ENCODE measurements around the gene FAM200B. TPM values are rescaled to one million over a fixed set of nuclear protein-coding genes. Genes with fewer than 3 reads are reported as not detected.

Gene FAM200B
- total and polyA plus RNA-seq, 2 donors from 2014 or later: 44.0 to 115 TPM

DNA sequence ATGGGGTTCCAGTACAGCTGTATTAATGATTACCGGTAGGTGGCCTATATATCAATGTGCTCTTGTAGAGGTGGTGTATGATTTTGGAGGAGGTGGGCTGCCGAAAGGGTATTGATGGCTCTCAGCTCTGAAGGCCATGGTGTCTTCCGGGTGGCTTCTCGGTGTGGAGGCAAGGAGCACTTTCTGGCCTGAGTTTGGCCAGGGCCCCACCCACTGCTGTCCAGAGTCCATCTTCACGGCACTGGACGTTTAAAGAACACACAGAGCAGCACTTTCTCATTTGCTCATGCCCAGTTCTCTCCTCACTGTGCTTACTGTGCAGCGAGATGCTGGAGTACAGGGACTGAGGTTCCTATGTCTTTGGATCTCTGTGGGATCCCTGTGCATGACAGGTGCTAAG lies 37.3 kb downstream of the FAM200B start:
- TF ChIP-seq, protein P1, sequence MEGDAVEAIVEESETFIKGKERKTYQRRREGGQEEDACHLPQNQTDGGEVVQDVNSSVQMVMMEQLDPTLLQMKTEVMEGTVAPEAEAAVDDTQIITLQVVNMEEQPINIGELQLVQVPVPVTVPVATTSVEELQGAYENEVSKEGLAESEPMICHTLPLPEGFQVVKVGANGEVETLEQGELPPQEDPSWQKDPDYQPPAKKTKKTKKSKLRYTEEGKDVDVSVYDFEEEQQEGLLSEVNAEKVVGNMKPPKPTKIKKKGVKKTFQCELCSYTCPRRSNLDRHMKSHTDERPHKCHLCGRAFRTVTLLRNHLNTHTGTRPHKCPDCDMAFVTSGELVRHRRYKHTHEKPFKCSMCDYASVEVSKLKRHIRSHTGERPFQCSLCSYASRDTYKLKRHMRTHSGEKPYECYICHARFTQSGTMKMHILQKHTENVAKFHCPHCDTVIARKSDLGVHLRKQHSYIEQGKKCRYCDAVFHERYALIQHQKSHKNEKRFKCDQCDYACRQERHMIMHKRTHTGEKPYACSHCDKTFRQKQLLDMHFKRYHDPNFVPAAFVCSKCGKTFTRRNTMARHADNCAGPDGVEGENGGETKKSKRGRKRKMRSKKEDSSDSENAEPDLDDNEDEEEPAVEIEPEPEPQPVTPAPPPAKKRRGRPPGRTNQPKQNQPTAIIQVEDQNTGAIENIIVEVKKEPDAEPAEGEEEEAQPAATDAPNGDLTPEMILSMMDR (IDR thresholded peaks at IDR 0.05; ENCODE audit: borderline replicate concordance, extremely low read depth, insufficient read depth): no peak
- Histone ChIP-seq H3K36me3 (ENCODE audit: control insufficient read depth in 2 of 3, insufficient read depth in 3 of 3, low read length in 3 of 3) (no peaks in the 10 kb centered on the region), H3K9me3 (ENCODE audit: control insufficient read depth in 2 of 3, insufficient read depth in 1 of 3, low read length in 3 of 3) (no peaks in the 10 kb centered on the region), H3K27me3 (ENCODE audit: control insufficient read depth, insufficient read depth, low read length) (no peaks in the 10 kb centered on the region), H3K4me3 (ENCODE audit: low read length in 3 of 3) (no peak overlapping the region), H3K27ac (ENCODE audit: low read depth in 2 of 2, low read length in 2 of 2) (no peak overlapping the region), H3K9ac (ENCODE audit: low read length in 3 of 3) (no peak overlapping the region), H3K4me1 (ENCODE audit: control insufficient read depth in 2 of 3, insufficient read depth in 2 of 3, low read depth in 1 of 3, low read length in 3 of 3) (peaks cover 0 to 2% (median 0%) of the 10 kb centered on the region in 3 donors)
- FAIRE-seq (no peak), DNase-seq (no peak)
- intact Hi-C loops (cut with DNase I): no loop called here

DNA sequence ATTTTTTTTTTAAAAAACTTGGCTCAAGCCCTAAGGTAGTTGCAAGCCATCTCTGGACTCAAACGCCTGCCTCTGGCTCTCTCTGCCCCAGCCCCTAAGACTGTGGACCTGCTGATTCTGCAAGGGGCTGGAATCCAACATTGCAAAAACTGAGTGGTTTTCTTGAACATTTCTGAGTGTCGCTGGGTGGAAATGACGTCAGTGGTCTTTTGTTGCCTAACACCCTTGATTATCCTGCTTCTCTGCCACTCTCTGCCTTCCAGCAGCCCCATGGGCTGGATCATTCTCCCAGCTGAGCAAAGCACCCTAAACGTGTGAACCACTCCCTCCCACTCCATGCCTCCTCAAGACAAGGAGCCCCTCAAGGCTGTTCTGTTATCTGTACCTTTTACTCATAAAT lies 37.9 kb downstream of the FAM200B start:
- TF ChIP-seq, protein P1 (IDR thresholded peaks at IDR 0.05; ENCODE audit: borderline replicate concordance, extremely low read depth, insufficient read depth): no peak
- DNase-seq: no peak
- Histone ChIP-seq H3K27ac (ENCODE audit: low read depth in 2 of 2, low read length in 2 of 2) (no peak overlapping the region), H3K4me1 (ENCODE audit: control insufficient read depth in 2 of 3, insufficient read depth in 2 of 3, low read depth in 1 of 3, low read length in 3 of 3) (peaks cover 0 to 2% (median 0%) of the 10 kb centered on the region in 3 donors), H3K9ac (ENCODE audit: low read length in 3 of 3) (no peak overlapping the region), H3K4me3 (ENCODE audit: low read length in 3 of 3) (no peak overlapping the region), H3K36me3 (ENCODE audit: control insufficient read depth in 2 of 3, insufficient read depth in 3 of 3, low read length in 3 of 3) (no peaks in the 10 kb centered on the region), H3K27me3 (ENCODE audit: control insufficient read depth, insufficient read depth, low read length) (no peaks in the 10 kb centered on the region), H3K9me3 (ENCODE audit: control insufficient read depth in 2 of 3, insufficient read depth in 1 of 3, low read length in 3 of 3) (no peaks in the 10 kb centered on the region)
- intact Hi-C loops (cut with DNase I): no loop called here
- no peak for FAIRE-seq

DNA sequence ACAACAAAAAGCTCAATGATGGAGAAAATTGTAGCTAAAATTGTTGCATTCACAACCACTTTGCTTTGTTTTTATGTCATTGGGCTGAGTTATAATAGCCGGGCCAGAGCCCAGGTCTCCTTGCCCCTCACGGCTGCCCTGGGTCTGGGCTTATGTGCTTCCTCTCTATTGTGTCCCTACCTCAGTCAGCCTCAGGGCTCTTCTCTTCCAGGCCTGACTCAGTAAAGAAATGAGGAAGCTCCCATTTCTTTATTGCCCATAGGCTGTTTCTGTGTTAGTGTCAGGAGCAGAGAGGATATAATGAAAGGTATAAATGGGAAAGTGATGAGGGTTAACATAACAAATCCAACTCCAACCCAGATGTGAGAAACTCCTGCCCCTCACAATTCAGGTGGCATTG lies 39.2 kb downstream of the FAM200B start:
- FAIRE-seq: no peak
- no peaks in the 10 kb centered on the region for H3K27me3 ChIP-seq (ENCODE audit: control insufficient read depth, insufficient read depth, low read length)
- no peak for DNase-seq
- peaks cover 0 to 2% (median 0%) of the 10 kb centered on the region in 3 donors for H3K4me1 ChIP-seq (ENCODE audit: control insufficient read depth in 2 of 3, insufficient read depth in 2 of 3, low read depth in 1 of 3, low read length in 3 of 3)
- intact Hi-C loops (cut with DNase I): no loop called here
- H3K9ac ChIP-seq (ENCODE audit: low read length in 3 of 3): no peak overlapping the region
- no peak overlapping the region for H3K4me3 ChIP-seq (ENCODE audit: low read length in 3 of 3)
- TF ChIP-seq, protein P1 (IDR thresholded peaks at IDR 0.05; ENCODE audit: borderline replicate concordance, extremely low read depth, insufficient read depth): no peak
- H3K9me3 ChIP-seq (ENCODE audit: control insufficient read depth in 2 of 3, insufficient read depth in 1 of 3, low read length in 3 of 3): no peaks in the 10 kb centered on the region
- H3K27ac ChIP-seq (ENCODE audit: low read depth in 2 of 2, low read length in 2 of 2): no peak overlapping the region
- no peaks in the 10 kb centered on the region for H3K36me3 ChIP-seq (ENCODE audit: control insufficient read depth in 2 of 3, insufficient read depth in 3 of 3, low read length in 3 of 3)

DNA sequence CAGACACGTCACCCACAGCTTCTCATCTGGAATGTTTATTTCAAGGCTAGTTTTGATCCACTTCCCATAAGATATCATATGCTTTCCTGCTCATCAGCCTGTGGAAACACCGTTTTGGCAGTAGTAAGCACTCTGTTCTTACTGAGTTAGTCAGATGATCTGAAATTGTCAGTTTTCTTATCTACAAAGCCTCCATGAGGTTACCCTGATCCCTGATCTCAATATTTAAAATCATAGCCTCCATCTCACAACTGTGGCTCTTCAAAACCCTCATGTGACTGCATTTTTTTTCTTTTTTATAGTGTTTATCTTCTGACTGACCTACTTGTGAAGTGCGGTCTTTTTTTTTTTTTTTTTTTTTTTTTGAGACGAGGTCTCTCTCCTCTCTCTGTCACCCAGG lies 44.0 kb downstream of the FAM200B start:
- FAIRE-seq (no peak), DNase-seq (no peak)
- Histone ChIP-seq H3K36me3 (ENCODE audit: control insufficient read depth in 2 of 3, insufficient read depth in 3 of 3, low read length in 3 of 3) (no peaks in the 10 kb centered on the region), H3K9ac (ENCODE audit: low read length in 3 of 3) (no peak overlapping the region), H3K27me3 (ENCODE audit: control insufficient read depth, insufficient read depth, low read length) (no peaks in the 10 kb centered on the region), H3K4me3 (ENCODE audit: low read length in 3 of 3) (no peak overlapping the region), H3K27ac (ENCODE audit: low read depth in 2 of 2, low read length in 2 of 2) (no peak overlapping the region), H3K4me1 (ENCODE audit: control insufficient read depth in 2 of 3, insufficient read depth in 2 of 3, low read depth in 1 of 3, low read length in 3 of 3) (no peaks in the 10 kb centered on the region), H3K9me3 (ENCODE audit: control insufficient read depth in 2 of 3, insufficient read depth in 1 of 3, low read length in 3 of 3) (no peaks in the 10 kb centered on the region)
- intact Hi-C loops (cut with DNase I): no loop called here
- TF ChIP-seq, protein P1 (IDR thresholded peaks at IDR 0.05; ENCODE audit: borderline replicate concordance, extremely low read depth, insufficient read depth): no peak

All from kidney (tissue), 14 donors.